ENCODE measurements around the gene CDK3.

CDK3 gene

GRCh38 chr17:75985986-75986385 is 14.7 kb upstream of the CDK3 start:
- no peak for TF ChIP-seq FOXP2 (optimal IDR thresholded peaks at IDR 0.05; ENCODE audit: control extremely low read depth, extremely low read length, insufficient read depth)
- TF ChIP-seq EZH2 (IDR thresholded peaks at IDR 0.05): no peak
- no peak for TF ChIP-seq POLR2AphosphoS5 (IDR thresholded peaks at IDR 0.05; ENCODE audit: borderline replicate concordance, low read depth, low read length)
- H3K9ac ChIP-seq (ENCODE audit: insufficient read length): no peak overlapping the region
- H3K9me3 ChIP-seq (ENCODE audit: low read depth, low read length): no peaks in the 10 kb centered on the region
- H3K27ac ChIP-seq: no peak overlapping the region
- no peaks in the 10 kb centered on the region for H3K36me3 ChIP-seq (ENCODE audit: insufficient read depth, low read length)
- DNase-seq (ENCODE audit: low read depth, low spot score): no peak
- H3K4me3 ChIP-seq: no peak overlapping the region

- Histone ChIP-seq H3K36me3 (ENCODE audit: insufficient read depth, low read length) (no peaks in the 10 kb centered on the region; the same call in 1 of the 2 replicates), H3K9me3 (ENCODE audit: low read depth, low read length) (no peaks in the 10 kb centered on the region), H3K9ac (ENCODE audit: insufficient read length) (no peak overlapping the region), H3K4me3 (no peak overlapping the region), H3K27ac (no peak overlapping the region)
- no peak for DNase-seq (ENCODE audit: low read depth, low spot score)
- TF ChIP-seq POLR2AphosphoS5 (IDR thresholded peaks at IDR 0.05; ENCODE audit: borderline replicate concordance, low read depth, low read length) (no peak), EZH2 (IDR thresholded peaks at IDR 0.05) (no peak), FOXP2 (optimal IDR thresholded peaks at IDR 0.05; ENCODE audit: control extremely low read depth, extremely low read length, insufficient read depth) (no peak)
Observed at GRCh38 chr17:75987041-75987440, 13.6 kb upstream of the CDK3 start.

- TF ChIP-seq EZH2 (IDR thresholded peaks at IDR 0.05): no peak
- TF ChIP-seq FOXP2 (optimal IDR thresholded peaks at IDR 0.05; ENCODE audit: control extremely low read depth, extremely low read length, insufficient read depth): no peak
- TF ChIP-seq POLR2AphosphoS5 (IDR thresholded peaks at IDR 0.05; ENCODE audit: borderline replicate concordance, low read depth, low read length): no peak
- no peak for DNase-seq (ENCODE audit: low read depth, low spot score)
- no peak overlapping the region for H3K27ac ChIP-seq
- H3K36me3 ChIP-seq (ENCODE audit: insufficient read depth, low read length): no peaks in the 10 kb centered on the region; the same call in 1 of the 2 replicates
- H3K4me3 ChIP-seq: no peak overlapping the region
- no peaks in the 10 kb centered on the region for H3K9me3 ChIP-seq (ENCODE audit: low read depth, low read length)
- H3K9ac ChIP-seq (ENCODE audit: insufficient read length): no peak overlapping the region
Observed at GRCh38 chr17:75991396-75991795, 9.3 kb upstream of the CDK3 start.

DNA sequence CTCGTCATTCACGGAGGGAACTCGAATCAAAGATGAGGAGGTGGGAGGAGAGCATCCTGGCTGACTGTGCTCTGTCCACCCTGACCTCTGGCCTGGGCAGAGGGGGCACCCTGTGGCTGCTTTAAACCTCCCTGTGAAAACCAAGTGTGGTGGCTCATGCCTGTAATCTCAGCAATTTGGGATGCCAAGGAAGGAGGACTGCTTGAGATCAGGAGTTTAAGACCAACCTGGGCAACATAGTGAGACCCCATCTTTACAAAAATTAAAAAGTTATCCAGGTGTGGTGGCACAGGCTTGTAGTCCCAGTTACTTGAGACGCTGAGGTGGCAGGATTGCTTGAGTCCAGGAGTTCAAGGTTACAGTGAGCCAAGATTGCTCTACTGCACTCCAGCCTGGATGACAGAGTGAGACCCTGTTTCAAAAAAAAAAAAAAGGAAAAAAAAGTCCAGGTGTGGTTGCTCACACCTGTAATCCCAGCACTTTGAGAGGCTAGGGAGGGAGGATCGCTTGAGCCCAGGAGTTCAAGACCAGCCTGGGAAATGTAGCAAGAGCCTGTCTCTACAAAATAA is 5.8 kb upstream of the CDK3 start:
- Histone ChIP-seq H3K27ac (no peak overlapping the region), H3K9me3 (ENCODE audit: low read depth, low read length) (no peaks in the 10 kb centered on the region), H3K9ac (ENCODE audit: insufficient read length) (no peak overlapping the region), H3K36me3 (ENCODE audit: insufficient read depth, low read length) (no peaks in the 10 kb centered on the region; the same call in 1 of the 2 replicates), H3K4me3 (no peak overlapping the region)
- TF ChIP-seq EZH2 (IDR thresholded peaks at IDR 0.05) (no peak), FOXP2 (optimal IDR thresholded peaks at IDR 0.05; ENCODE audit: control extremely low read depth, extremely low read length, insufficient read depth) (no peak), POLR2AphosphoS5 (IDR thresholded peaks at IDR 0.05; ENCODE audit: borderline replicate concordance, low read depth, low read length) (no peak)
- DNase-seq (ENCODE audit: low read depth, low spot score): no peak

GRCh38 chr17:75995385-75995925 is 5.2 kb upstream of the CDK3 start:
- no peaks in the 10 kb centered on the region for H3K9me3 ChIP-seq (ENCODE audit: low read depth, low read length)
- H3K27ac ChIP-seq: no peak overlapping the region
- TF ChIP-seq FOXP2 (optimal IDR thresholded peaks at IDR 0.05; ENCODE audit: control extremely low read depth, extremely low read length, insufficient read depth) (no peak), EZH2 (IDR thresholded peaks at IDR 0.05) (no peak)
- H3K9ac ChIP-seq (ENCODE audit: insufficient read length): no peak overlapping the region
- no peak overlapping the region for H3K4me3 ChIP-seq
- no peaks in the 10 kb centered on the region; the same call in 1 of the 2 replicates for H3K36me3 ChIP-seq (ENCODE audit: insufficient read depth, low read length)
- no peak for DNase-seq (ENCODE audit: low read depth, low spot score)

DNA sequence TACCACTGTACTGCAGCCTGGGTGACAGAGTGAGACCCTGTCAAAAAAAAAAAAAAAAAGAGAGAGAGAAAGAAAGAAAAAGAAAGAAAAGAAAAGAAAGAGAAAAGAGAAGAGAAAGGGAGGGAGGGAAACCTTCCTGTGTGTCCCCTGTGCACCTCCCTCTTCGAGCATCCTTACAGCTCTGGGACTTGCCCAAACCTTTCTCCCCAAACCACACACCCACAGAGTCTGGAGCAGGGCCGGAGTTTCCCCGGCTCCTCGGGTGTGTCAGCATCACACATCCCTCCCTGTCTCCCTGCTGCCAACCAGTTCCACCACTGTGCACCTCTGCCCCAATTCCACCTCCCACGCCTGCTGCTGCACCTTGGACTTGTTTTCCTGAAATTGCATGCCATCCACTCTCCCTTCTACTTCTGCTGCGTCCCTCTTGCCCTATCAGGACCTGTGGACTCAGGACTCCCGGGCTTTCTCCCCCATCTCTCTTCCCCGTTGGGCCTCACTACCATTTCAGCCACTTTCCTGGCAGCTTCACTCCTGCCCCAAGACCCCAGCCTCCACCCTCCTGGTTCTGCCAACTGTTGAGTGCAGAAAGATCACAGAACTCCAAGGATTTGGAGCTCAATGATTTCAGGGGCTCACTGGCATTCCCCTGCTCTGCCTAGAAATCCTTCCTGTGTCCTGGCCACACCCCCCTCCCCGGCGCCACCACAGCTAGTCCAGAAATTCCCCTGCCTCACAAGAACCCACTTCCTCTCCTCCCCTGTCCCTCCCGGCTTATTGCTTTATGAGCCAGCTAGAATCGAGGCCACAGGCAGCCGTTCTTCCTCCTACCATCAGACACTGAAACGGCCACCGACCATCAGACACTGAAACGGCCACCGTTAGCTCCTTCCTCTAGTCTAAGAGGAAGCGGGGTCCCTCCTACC is 3.7 kb upstream of the CDK3 start:
- H3K36me3 ChIP-seq (ENCODE audit: insufficient read depth, low read length): no peaks in the 10 kb centered on the region
- H3K9ac ChIP-seq (ENCODE audit: insufficient read length): no peak overlapping the region
- no peak overlapping the region for H3K27ac ChIP-seq
- TF ChIP-seq EZH2 (IDR thresholded peaks at IDR 0.05) (no peak), FOXP2 (optimal IDR thresholded peaks at IDR 0.05; ENCODE audit: control extremely low read depth, extremely low read length, insufficient read depth) (no peak), POLR2AphosphoS5 (IDR thresholded peaks at IDR 0.05; ENCODE audit: borderline replicate concordance, low read depth, low read length) (no peak)
- no peak for DNase-seq (ENCODE audit: low read depth, low spot score)
- H3K4me3 ChIP-seq: no peak overlapping the region
- H3K9me3 ChIP-seq (ENCODE audit: low read depth, low read length): no peaks in the 10 kb centered on the region

- H3K36me3 ChIP-seq (ENCODE audit: insufficient read depth, low read length): no peaks in the 10 kb centered on the region
- no peak for DNase-seq (ENCODE audit: low read depth, low spot score)
- no peak overlapping the region for H3K4me3 ChIP-seq
- H3K9ac ChIP-seq (ENCODE audit: insufficient read length): no peak overlapping the region
- no peak overlapping the region for H3K27ac ChIP-seq
- no peak for TF ChIP-seq EZH2 (IDR thresholded peaks at IDR 0.05)
- TF ChIP-seq POLR2AphosphoS5 (IDR thresholded peaks at IDR 0.05; ENCODE audit: borderline replicate concordance, low read depth, low read length): no peak
- no peak for TF ChIP-seq FOXP2 (optimal IDR thresholded peaks at IDR 0.05; ENCODE audit: control extremely low read depth, extremely low read length, insufficient read depth)
- no peaks in the 10 kb centered on the region for H3K9me3 ChIP-seq (ENCODE audit: low read depth, low read length)
Observed at GRCh38 chr17:75998327-75998795, 2.3 kb upstream of the CDK3 start.

- Histone ChIP-seq H3K4me3 (no peak overlapping the region), H3K9me3 (ENCODE audit: low read depth, low read length) (no peaks in the 10 kb centered on the region), H3K27ac (no peak overlapping the region), H3K9ac (ENCODE audit: insufficient read length) (no peak overlapping the region), H3K36me3 (ENCODE audit: insufficient read depth, low read length) (no peaks in the 10 kb centered on the region)
- no peak for TF ChIP-seq FOXP2 (optimal IDR thresholded peaks at IDR 0.05; ENCODE audit: control extremely low read depth, extremely low read length, insufficient read depth)
- TF ChIP-seq EZH2 (IDR thresholded peaks at IDR 0.05): no peak
- TF ChIP-seq POLR2AphosphoS5 (IDR thresholded peaks at IDR 0.05; ENCODE audit: borderline replicate concordance, low read depth, low read length): no peak
- no peak for DNase-seq (ENCODE audit: low read depth, low spot score)
Observed at GRCh38 chr17:76000016-76000754, 470 bp upstream of the CDK3 start.

Data from SK-N-MC (cell line).